HepG2 (cell line): Measurements from ENCODE around the gene DNAH9. TPM values are rescaled to one million over a fixed set of nuclear protein-coding genes. Genes with fewer than 3 reads are reported as not detected.
A peak's percentile ranks its signal among the peaks of the same experiment; 100 is the strongest.

ENCODE experiments used
- ATAC-seq: fragments of 200-7000 bp; cut with Tn5 transposase; 3 replicates; pipeline ENCODE4 v1.9.1; 2020; ENCODE audit warnings: mild to moderate bottlenecking, moderate library complexity
- BruUV-seq: library from RNA; stranded (reverse); fragments of 400-500 nt; replicated peaks from 2 replicates; lab custom pipeline; 2021; lab: Mats Ljungman, UMichigan
- CTCF ChIA-PET: fragments of 300-600 bp; formaldehyde crosslinking; extraction: SDS; loops from one replicate; lab custom pipeline; 2021; ENCODE audit warnings: low total read pairs, inconsistent platforms, low intra/inter-chr PET ratio; lab: Yijun Ruan, JAX
- POLR2A ChIA-PET: fragments of 350-600 bp; sonication (Branson Sonifier 250); formaldehyde crosslinking; loops from one replicate; lab custom pipeline; 2020; ENCODE audit warnings: antibody characterized with exemption, inconsistent platforms; lab: Yijun Ruan, JAX
- DNase-seq: peaks from one replicate; pipeline ENCODE4 v3.0.0-alpha.2; 2015; ENCODE audit warnings: low spot score
- FAIRE-seq: peaks from 3 replicates; lab custom pipeline; 2011; peaks lifted over from hg19 to GRCh38; lab: Jason Lieb, UNC
- H2AFZ ChIP-seq: one replicate; pipeline ENCODE4 v1.6.1; 2011; ENCODE audit warnings: low read length, inconsistent platforms
- H3K27ac ChIP-seq: fragments of 300-600 bp; 3 replicates; pipeline ENCODE4 v1.8.0; 2011; ENCODE audit warnings: mixed run types, mild to moderate bottlenecking, mixed read lengths, low read length, inconsistent platforms; ENCODE audit not compliant: insufficient read depth; ENCODE audit errors: extremely low read length
- H3K27me3 ChIP-seq, 2 experiments: fragments of 200-600 bp in 1 of 2; 2 replicates in 1 of 2; 3 replicates in 1 of 2; pipeline versions ENCODE4 v1.6.0 to v1.8.0; 2011; ENCODE audit warnings: low read length in 2 of 2, mild to moderate bottlenecking in 2 of 2, moderate library complexity in 2 of 2, inconsistent platforms in 1 of 2; ENCODE audit not compliant: insufficient read depth in 2 of 2, control insufficient read depth in 1 of 2
- H3K36me3 ChIP-seq, 2 experiments: fragments of 200-600 bp in 1 of 2; replicated peaks in 1 of 2; 2 replicates in 1 of 2; 3 replicates in 1 of 2; pipeline versions ENCODE4 v1.5.1 to v1.8.0; 2011; ENCODE audit warnings: low read length in 2 of 2, inconsistent platforms in 1 of 2; ENCODE audit not compliant: insufficient read depth in 2 of 2, control insufficient read depth in 1 of 2
- H3K4me1 ChIP-seq: 2 replicates; pipeline ENCODE4 v1.5.1; 2012; ENCODE audit warnings: low read length, inconsistent platforms; ENCODE audit not compliant: insufficient read depth
- H3K4me2 ChIP-seq: 2 replicates; pipeline ENCODE4 v1.6.0; 2011; ENCODE audit warnings: low read depth, low read length, inconsistent platforms
- H3K4me3 ChIP-seq, 3 experiments: fragments of 200-600 bp in 1 of 3; sonication (generic), shearing (Covaris generic) in 1 of 3; replicated peaks in 1 of 3; 2 replicates each; pipeline ENCODE4 v1.5.1; 2011 to 2016; ENCODE audit warnings: low read length in 3 of 3, inconsistent platforms in 2 of 3, low read depth in 2 of 3, mild to moderate bottlenecking in 2 of 3, control low read depth in 1 of 3, mixed read lengths in 1 of 3; ENCODE audit not compliant: insufficient read depth in 1 of 3
- H3K79me2 ChIP-seq: one replicate; pipeline ENCODE4 v1.6.1; 2011; ENCODE audit warnings: low read length, inconsistent platforms; ENCODE audit not compliant: insufficient read depth
- H3K9ac ChIP-seq: 2 replicates; pipeline ENCODE4 v1.6.0; 2011; ENCODE audit warnings: mild to moderate bottlenecking, low read depth, low read length, inconsistent platforms; ENCODE audit not compliant: insufficient read depth
- H3K9me3 ChIP-seq: 2 replicates; pipeline ENCODE4 v1.5.1; 2012; ENCODE audit warnings: mild to moderate bottlenecking, low read length
- H4K20me1 ChIP-seq: 2 replicates; pipeline ENCODE4 v1.6.0; 2011; ENCODE audit warnings: inconsistent platforms, mild to moderate bottlenecking, low read length, moderate library complexity; ENCODE audit not compliant: insufficient read depth
- ATM ChIP-seq: fragments of 450-650 bp; IDR thresholded peaks from 2 replicates; pipeline ENCODE4 v1.7.1; 2017; ENCODE audit warnings: mild to moderate bottlenecking, borderline replicate concordance
- CBX1 ChIP-seq: IDR thresholded peaks from one replicate; pipeline ENCODE4 v1.6.1; 2016; ENCODE audit warnings: antibody characterized with exemption, low read depth
- CTCF ChIP-seq: sonication (generic); formaldehyde crosslinking; IDR thresholded peaks from 2 replicates; pipeline ENCODE4 v1.5.0; 2020; ENCODE audit warnings: mild to moderate bottlenecking, missing genetic modification reagents, moderate library complexity
- IRF9 ChIP-seq: sonication (generic); formaldehyde crosslinking; IDR thresholded peaks from 2 replicates; pipeline ENCODE4 v1.8.0; 2022; ENCODE audit warnings: missing genetic modification reagents, mild to moderate bottlenecking, borderline replicate concordance
- SMC3 ChIP-seq: IDR thresholded peaks from 2 replicates; pipeline ENCODE4 v1.6.1; 2011; ENCODE audit warnings: low read length, improper control_type of control experiment
- ZNF354B ChIP-seq: sonication (generic); formaldehyde crosslinking; IDR thresholded peaks from 2 replicates; pipeline ENCODE4 v1.8.0; 2022; ENCODE audit warnings: mild to moderate bottlenecking, missing genetic modification reagents
- ZNF75D ChIP-seq: sonication (generic); formaldehyde crosslinking; IDR thresholded peaks from 2 replicates; pipeline ENCODE4 v1.8.1; 2023; ENCODE audit warnings: missing genetic modification reagents, mild to moderate bottlenecking, borderline replicate concordance
- ZSCAN30 ChIP-seq: sonication (generic); formaldehyde crosslinking; IDR thresholded peaks from 2 replicates; pipeline ENCODE4 v1.5.0; 2020; ENCODE audit warnings: mild to moderate bottlenecking, missing genetic modification reagents
- WGBS: methylation state at CpG from one replicate; pipeline ENCODE4 v1.1.6; 2017; ENCODE audit warnings: low lambda C conversion rate; 5-methylcytosine and 5-hydroxymethylcytosine counted together
- in situ Hi-C: cut with HindIII; loops from 2 replicates; pipeline ENCODE4 v1.10.0; 2017; ENCODE audit warnings: low pct_unique_long_range_greater_than_20kb; ENCODE audit not compliant: extremely low pct_ligation_motif_present
- intact Hi-C: fragments of 100-400 bp; cut with micrococcal nuclease; formaldehyde crosslinking; loops from one replicate; pipeline ENCODE4 v1.10.0; 2022; ENCODE audit not compliant: unreplicated experiment
- polyA plus RNA-seq, 8 experiments: library from polyadenylated mRNA; depleted of rRNA in 3 of 8; stranded (reverse) in 7 of 8; unstranded in 1 of 8; fragments of >200 nt; fragmentation: Illumina TruSeq in 4 of 8; extraction: Trizol in 4 of 8; gene quantifications; 2 replicates each; pipeline versions ENCODE4 v1.2.1 to v1.2.3, GENCODE V29; 2011 to 2016; ENCODE audit warnings: low read depth in 4 of 8, missing spikeins in 1 of 8, mixed read lengths in 1 of 8; ENCODE audit not compliant: insufficient read depth in 1 of 8
- total RNA-seq, 5 experiments: library from RNA; depleted of rRNA; stranded (reverse); fragments of >200 nt; fragmentation: Illumina TruSeq; extraction: Trizol; gene quantifications; 2 replicates each; pipeline ENCODE4 v1.2.3, GENCODE V29; 2016; ENCODE audit warnings: low read depth in 1 of 5

DNAH9 gene
- total and polyA plus RNA-seq, 2 of the 13 experiments (the other 11 are each of a cell fraction or from before 2014, with no cell fraction given) = not detected

- no peak for TF ChIP-seq IRF9 (CRISPR knock-in tag)
- TF ChIP-seq, all 625 proteins: peak for 0
Observed at GRCh38 chr17:11901931-11902330, 303.7 kb downstream of the DNAH9 start (continued).

GRCh38 chr17:11908711-11909146 is 310.5 kb downstream of the DNAH9 start:
- no peaks in the 10 kb centered on the region for H3K27me3 ChIP-seq

GRCh38 chr17:11909348-11909747 is 311.1 kb downstream of the DNAH9 start:
- WGBS = 1% methylated on average over 5 of the region's 5 CpGs
- H2AFZ ChIP-seq = no peak overlapping the region
- no peak overlapping the region for H3K27ac ChIP-seq
- H3K79me2 ChIP-seq = no peaks in the 10 kb centered on the region
- intact Hi-C loops = no loop called here
- no peak overlapping the region for H3K9ac ChIP-seq
- in situ Hi-C loops = no loop called here
- TF ChIP-seq SMC3 (0 out of 2 replicates have a peak, but pooled peaks have one; percentile 10), CTCF (CRISPR knock-in tag) (peak; percentile 26; the same call in 1 of the 2 replicates), ZNF75D (CRISPR knock-in tag) (no peak)
- H3K27me3 ChIP-seq = no peaks in the 10 kb centered on the region
- H4K20me1 ChIP-seq = no peaks in the 10 kb centered on the region
- no peaks in the 10 kb centered on the region for H3K36me3 ChIP-seq
- no peak overlapping the region for H3K4me3 ChIP-seq
- no peaks in the 10 kb centered on the region; the same call in 1 of the 2 replicates for H3K9me3 ChIP-seq
- no peak for FAIRE-seq
- DNase-seq = no peak
- H3K4me2 ChIP-seq = no peak overlapping the region
- CTCF ChIA-PET = no interaction called here
- no peak for ATAC-seq
- POLR2A ChIA-PET = no interaction called here
- H3K4me1 ChIP-seq = no peaks in the 10 kb centered on the region
- BruUV-seq = no TSS peak

More at GRCh38 chr17:11908711-11909146, 310.5 kb downstream of the DNAH9 start:
- no peak overlapping the region for H3K9ac ChIP-seq
- WGBS = 9% methylated on average over 7 of the region's 7 CpGs
- DNase-seq (no peak), FAIRE-seq (no peak), ATAC-seq (no peak)
- H3K4me2 ChIP-seq = no peak overlapping the region
- TF ChIP-seq CBX1 (no peak), ZSCAN30 (CRISPR knock-in tag) (no peak), ZNF354B (CRISPR knock-in tag) (no peak), ATM (no peak)
- no peaks in the 10 kb centered on the region for H3K4me1 ChIP-seq
- in situ Hi-C loops (no loop called here), intact Hi-C loops (no loop called here)
- H3K36me3 ChIP-seq = no peaks in the 10 kb centered on the region
- H3K4me3 ChIP-seq = no peak overlapping the region
- ChIA-PET CTCF (no interaction called here), POLR2A (no interaction called here)
- no peak overlapping the region for H2AFZ ChIP-seq
- no peaks in the 10 kb centered on the region for H4K20me1 ChIP-seq
- no peaks in the 10 kb centered on the region for H3K79me2 ChIP-seq
- no peak overlapping the region for H3K27ac ChIP-seq
- no TSS peak for BruUV-seq
- no peaks in the 10 kb centered on the region; the same call in 1 of the 2 replicates for H3K9me3 ChIP-seq
